Measurements from ENCODE around the gene BOK.
A peak's percentile ranks its signal among the peaks of the same experiment; 100 is the strongest.
"Not testable (repeated sequence)": the region's sequence is repeated elsewhere in the genome, so short reads cannot be mapped to it uniquely, and the experiment has no call there.

The BOK gene

GRCh38 chr2:241586564-241587264, 28.2 kb downstream of the BOK start:
- TF ChIP-seq, protein P1, sequence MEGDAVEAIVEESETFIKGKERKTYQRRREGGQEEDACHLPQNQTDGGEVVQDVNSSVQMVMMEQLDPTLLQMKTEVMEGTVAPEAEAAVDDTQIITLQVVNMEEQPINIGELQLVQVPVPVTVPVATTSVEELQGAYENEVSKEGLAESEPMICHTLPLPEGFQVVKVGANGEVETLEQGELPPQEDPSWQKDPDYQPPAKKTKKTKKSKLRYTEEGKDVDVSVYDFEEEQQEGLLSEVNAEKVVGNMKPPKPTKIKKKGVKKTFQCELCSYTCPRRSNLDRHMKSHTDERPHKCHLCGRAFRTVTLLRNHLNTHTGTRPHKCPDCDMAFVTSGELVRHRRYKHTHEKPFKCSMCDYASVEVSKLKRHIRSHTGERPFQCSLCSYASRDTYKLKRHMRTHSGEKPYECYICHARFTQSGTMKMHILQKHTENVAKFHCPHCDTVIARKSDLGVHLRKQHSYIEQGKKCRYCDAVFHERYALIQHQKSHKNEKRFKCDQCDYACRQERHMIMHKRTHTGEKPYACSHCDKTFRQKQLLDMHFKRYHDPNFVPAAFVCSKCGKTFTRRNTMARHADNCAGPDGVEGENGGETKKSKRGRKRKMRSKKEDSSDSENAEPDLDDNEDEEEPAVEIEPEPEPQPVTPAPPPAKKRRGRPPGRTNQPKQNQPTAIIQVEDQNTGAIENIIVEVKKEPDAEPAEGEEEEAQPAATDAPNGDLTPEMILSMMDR (IDR thresholded peaks at IDR 0.05; ENCODE audit: low read depth, low read length, missing control alignments): no peak
- H3K4me3 ChIP-seq (ENCODE audit: low read depth, low read length): no peak overlapping the region
- DNase-seq (ENCODE audit: low read depth): no peak

GRCh38 chr2:241589863-241590262, 31.3 kb downstream of the BOK start:
- DNase-seq (ENCODE audit: low read depth); H3K4me3 ChIP-seq (ENCODE audit: low read depth, low read length): not testable (repeated sequence)

DNA sequence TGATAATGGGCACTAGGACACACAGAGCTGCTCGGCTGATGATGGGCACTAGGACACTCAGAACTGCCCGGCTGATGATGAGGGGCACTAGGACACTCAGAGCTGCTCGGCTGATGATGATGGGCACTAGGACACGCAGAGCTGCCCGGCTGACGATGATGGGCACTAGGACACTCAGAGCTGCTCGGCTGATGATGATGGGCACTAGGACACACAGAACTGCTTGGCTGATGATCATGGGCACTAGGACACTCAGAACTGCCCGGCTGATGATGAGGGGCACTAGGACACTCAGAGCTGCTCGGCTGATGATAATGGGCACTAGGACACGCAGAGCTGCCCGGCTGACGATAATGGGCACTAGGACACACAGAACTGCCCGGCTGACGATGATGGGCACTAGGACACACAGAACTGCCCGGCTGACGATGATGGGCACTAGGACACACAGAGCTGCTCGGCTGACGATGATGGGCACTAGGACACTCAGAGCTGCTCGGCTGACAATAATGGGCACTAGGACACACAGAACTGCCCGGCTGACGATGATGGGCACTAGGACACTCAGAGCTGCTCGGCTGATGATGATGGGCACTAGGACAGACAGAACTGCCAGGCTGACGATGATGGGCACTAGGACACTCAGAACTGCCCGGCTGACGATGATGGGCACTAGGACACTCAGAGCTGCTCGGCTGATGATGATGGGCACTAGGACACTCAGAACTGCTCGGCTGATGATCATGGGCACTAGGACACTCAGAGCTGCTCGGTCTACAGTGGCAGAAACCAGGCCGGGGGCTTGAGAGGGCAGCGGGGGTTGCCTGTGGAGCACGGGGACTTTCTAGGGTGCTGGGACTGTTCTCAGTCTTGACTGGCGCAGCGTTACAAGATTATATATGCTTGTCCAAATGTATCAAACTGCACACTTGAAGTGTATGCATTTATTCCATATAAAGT, 32.2 kb downstream of the BOK start:
- H3K4me3 ChIP-seq (ENCODE audit: low read depth, low read length); DNase-seq (ENCODE audit: low read depth): not testable (repeated sequence)

GRCh38 chr2:241592126-241592845, 33.7 kb downstream of the BOK start:
- no peak overlapping the region for H3K4me3 ChIP-seq (ENCODE audit: low read depth, low read length)
- DNase-seq (ENCODE audit: low read depth): no peak
- TF ChIP-seq, protein P1 (IDR thresholded peaks at IDR 0.05; ENCODE audit: low read depth, low read length, missing control alignments): no peak

GRCh38 chr2:241593271-241593670, 34.7 kb downstream of the BOK start:
- TF ChIP-seq, protein P1 (IDR thresholded peaks at IDR 0.05; ENCODE audit: low read depth, low read length, missing control alignments): no peak
- no peak overlapping the region for H3K4me3 ChIP-seq (ENCODE audit: low read depth, low read length)
- DNase-seq (ENCODE audit: low read depth): no peak

DNA sequence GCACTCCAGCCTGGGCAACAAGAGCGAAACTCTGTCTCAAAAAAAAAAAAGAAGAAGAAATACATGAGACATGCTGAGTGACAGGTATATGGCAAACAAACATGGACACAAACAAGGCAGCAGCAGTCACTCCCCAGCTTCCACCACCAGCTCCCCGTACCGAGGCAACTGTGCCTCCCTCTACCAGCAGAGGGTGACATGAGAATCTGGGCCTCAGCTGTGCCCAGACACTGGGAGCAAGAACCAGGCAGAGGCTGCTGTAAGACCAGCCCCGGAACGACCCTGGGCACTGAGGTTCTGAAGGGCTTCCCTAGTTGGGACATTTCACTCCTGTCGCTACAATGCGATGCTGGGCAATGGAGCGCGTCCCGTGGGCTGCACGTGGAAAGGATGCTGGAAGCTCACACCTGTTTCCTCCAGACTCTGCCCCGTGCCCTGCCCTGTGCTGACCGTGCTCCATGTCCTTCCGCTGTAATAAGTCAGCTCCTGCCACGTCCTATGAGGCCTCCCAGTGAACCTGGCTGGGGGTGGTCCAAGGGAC, 37.1 kb downstream of the BOK start:
- TF ChIP-seq, protein P1 (IDR thresholded peaks at IDR 0.05; ENCODE audit: low read depth, low read length, missing control alignments): peak; percentile 51
- H3K4me3 ChIP-seq (ENCODE audit: low read depth, low read length): no peak overlapping the region
- no peak for DNase-seq (ENCODE audit: low read depth)

GRCh38 chr2:241597561-241597960, 39.0 kb downstream of the BOK start:
- TF ChIP-seq, protein P1 (IDR thresholded peaks at IDR 0.05; ENCODE audit: low read depth, low read length, missing control alignments): no peak
- no peak for DNase-seq (ENCODE audit: low read depth)

More at GRCh38 chr2:241597561-241597960, 39.0 kb downstream of the BOK start:
- H3K4me3 ChIP-seq (ENCODE audit: low read depth, low read length): no peak overlapping the region
